ENCODE data around the gene MID1IP1. TPM values are rescaled to one million over a fixed set of nuclear protein-coding genes. Genes with fewer than 3 reads are reported as not detected.

The MID1IP1 gene
- total and polyA plus RNA-seq, 2 experiments from 2014 or later, result 93.2 to 93.3 TPM

DNA sequence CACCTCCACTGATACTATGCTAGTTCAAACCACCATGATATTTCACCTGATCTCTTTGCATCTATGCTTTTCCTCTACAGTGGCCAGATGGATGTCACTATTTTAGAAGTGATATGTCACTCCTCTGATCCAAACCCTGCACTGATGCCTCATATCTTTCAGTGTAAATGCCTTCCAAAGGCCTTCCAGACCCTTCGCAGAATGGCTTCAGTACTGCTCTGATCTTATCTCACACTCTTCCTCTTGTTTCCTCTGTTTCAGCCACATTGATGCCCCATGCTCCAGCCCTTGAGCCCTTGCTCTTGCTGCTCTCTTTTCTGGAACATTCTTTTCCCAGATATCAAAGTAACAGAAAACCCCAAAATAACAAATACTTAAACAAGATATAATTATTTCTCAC is 17.9 kb downstream of the MID1IP1 start:
- no peaks in the 10 kb centered on the region for H3K9me2 ChIP-seq (replicated peaks; ENCODE audit: insufficient read depth)
- 58% methylated on average over 1 of the region's 1 CpG for WGBS (ENCODE audit: low lambda C conversion rate, missing lambda C conversion rate)
- TF ChIP-seq EZH2phosphoT487 (IDR thresholded peaks at IDR 0.05; ENCODE audit: low read depth, severe bottlenecking, unreplicated experiment) (no peak), EZH2 (IDR thresholded peaks at IDR 0.05; ENCODE audit: borderline replicate concordance) (no peak)
- TF ChIP-seq, protein P1, sequence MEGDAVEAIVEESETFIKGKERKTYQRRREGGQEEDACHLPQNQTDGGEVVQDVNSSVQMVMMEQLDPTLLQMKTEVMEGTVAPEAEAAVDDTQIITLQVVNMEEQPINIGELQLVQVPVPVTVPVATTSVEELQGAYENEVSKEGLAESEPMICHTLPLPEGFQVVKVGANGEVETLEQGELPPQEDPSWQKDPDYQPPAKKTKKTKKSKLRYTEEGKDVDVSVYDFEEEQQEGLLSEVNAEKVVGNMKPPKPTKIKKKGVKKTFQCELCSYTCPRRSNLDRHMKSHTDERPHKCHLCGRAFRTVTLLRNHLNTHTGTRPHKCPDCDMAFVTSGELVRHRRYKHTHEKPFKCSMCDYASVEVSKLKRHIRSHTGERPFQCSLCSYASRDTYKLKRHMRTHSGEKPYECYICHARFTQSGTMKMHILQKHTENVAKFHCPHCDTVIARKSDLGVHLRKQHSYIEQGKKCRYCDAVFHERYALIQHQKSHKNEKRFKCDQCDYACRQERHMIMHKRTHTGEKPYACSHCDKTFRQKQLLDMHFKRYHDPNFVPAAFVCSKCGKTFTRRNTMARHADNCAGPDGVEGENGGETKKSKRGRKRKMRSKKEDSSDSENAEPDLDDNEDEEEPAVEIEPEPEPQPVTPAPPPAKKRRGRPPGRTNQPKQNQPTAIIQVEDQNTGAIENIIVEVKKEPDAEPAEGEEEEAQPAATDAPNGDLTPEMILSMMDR (IDR thresholded peaks at IDR 0.05; ENCODE audit: poor library complexity), result no peak

DNA sequence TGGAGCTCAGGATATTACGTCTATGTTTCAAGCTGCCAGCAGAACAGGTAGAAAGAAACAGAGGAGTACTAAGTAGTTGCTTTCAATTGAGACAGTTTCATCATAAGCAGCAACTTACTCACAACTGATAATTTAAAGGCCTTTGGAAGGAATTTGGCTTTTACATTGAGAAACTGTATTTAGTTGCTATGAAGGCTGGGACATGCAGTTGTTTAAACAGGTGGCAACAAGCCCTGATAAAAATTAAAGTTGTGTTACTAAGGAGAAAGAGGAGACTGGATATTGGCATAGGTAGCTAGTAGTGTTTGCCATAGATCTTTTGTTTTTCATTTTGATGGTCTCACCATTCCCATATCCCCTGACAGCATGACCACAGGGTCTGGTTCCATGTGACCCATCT is 18.4 kb downstream of the MID1IP1 start:
- TF ChIP-seq, protein P1 (IDR thresholded peaks at IDR 0.05; ENCODE audit: poor library complexity), result no peak
- TF ChIP-seq EZH2phosphoT487 (IDR thresholded peaks at IDR 0.05; ENCODE audit: low read depth, severe bottlenecking, unreplicated experiment), result no peak
- H3K9me3 ChIP-seq (ENCODE audit: low read depth), result no peaks in the 10 kb centered on the region
- DNase-seq (ENCODE audit: low spot score), result no peak
- no peaks in the 10 kb centered on the region for H3K36me3 ChIP-seq (replicated peaks; ENCODE audit: insufficient read depth, low read depth)
- H3K4me1 ChIP-seq (ENCODE audit: insufficient read depth), result peaks cover 16% of the 10 kb centered on the region
- H3K27ac ChIP-seq, result no peak overlapping the region
- H3K4me2 ChIP-seq, result no peak overlapping the region
- WGBS (ENCODE audit: low lambda C conversion rate, missing lambda C conversion rate), result 69% methylated on average over 1 of the region's 1 CpG
- no peak overlapping the region for H3K4me3 ChIP-seq
- no peaks in the 10 kb centered on the region for H3K9me2 ChIP-seq (replicated peaks; ENCODE audit: insufficient read depth)
- no peaks in the 10 kb centered on the region for H3K27me3 ChIP-seq
- H2AFZ ChIP-seq, result no peak overlapping the region
- H3K79me2 ChIP-seq, result no peaks in the 10 kb centered on the region
- H4K20me1 ChIP-seq (ENCODE audit: insufficient read depth, poor library complexity, severe bottlenecking), result no peaks in the 10 kb centered on the region

More for the DNA sequence above, 17.9 kb downstream of the MID1IP1 start:
- Histone ChIP-seq H3K27ac (no peak overlapping the region), H3K4me2 (no peak overlapping the region), H3K27me3 (no peaks in the 10 kb centered on the region), H4K20me1 (ENCODE audit: insufficient read depth, poor library complexity, severe bottlenecking) (no peaks in the 10 kb centered on the region), H2AFZ (no peak overlapping the region), H3K36me3 (replicated peaks; ENCODE audit: insufficient read depth, low read depth) (no peaks in the 10 kb centered on the region), H3K79me2 (no peaks in the 10 kb centered on the region), H3K9me3 (ENCODE audit: low read depth) (no peaks in the 10 kb centered on the region), H3K4me1 (ENCODE audit: insufficient read depth) (peaks cover 16% of the 10 kb centered on the region), H3K4me3 (no peak overlapping the region)
- no peak for DNase-seq (ENCODE audit: low spot score)

DNA sequence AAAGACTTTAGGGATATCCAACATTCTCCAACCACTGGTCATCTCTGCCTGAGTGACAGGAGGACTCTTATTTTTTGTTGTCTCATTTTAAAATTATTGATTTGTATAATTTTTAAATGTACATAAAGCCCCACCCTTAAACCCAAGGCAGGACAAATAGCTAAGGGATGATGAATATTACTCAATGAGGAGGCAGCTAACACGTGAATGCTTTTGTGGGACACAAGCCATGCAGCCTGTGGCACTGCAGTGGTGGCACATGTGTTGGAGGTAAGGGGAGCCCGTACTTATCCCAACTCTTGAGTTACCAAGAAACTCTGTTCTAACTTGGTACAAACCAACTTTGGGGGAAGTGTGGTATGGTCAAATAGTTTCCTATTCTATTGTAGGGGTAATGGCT is 19.5 kb downstream of the MID1IP1 start:
- Histone ChIP-seq H3K4me3 (no peak overlapping the region), H3K36me3 (replicated peaks; ENCODE audit: insufficient read depth, low read depth) (no peaks in the 10 kb centered on the region), H3K4me1 (ENCODE audit: insufficient read depth) (peaks cover 16% of the 10 kb centered on the region), H3K27ac (no peak overlapping the region), H2AFZ (no peak overlapping the region), H4K20me1 (ENCODE audit: insufficient read depth, poor library complexity, severe bottlenecking) (no peaks in the 10 kb centered on the region), H3K27me3 (no peaks in the 10 kb centered on the region), H3K4me2 (no peak overlapping the region), H3K9me3 (ENCODE audit: low read depth) (no peaks in the 10 kb centered on the region), H3K79me2 (no peaks in the 10 kb centered on the region), H3K9me2 (replicated peaks; ENCODE audit: insufficient read depth) (no peaks in the 10 kb centered on the region)
- TF ChIP-seq EZH2 (IDR thresholded peaks at IDR 0.05; ENCODE audit: borderline replicate concordance), result no peak
- DNase-seq (ENCODE audit: low spot score), result no peak
- 82% methylated on average over 2 of the region's 2 CpGs for WGBS (ENCODE audit: low lambda C conversion rate, missing lambda C conversion rate)

DNA sequence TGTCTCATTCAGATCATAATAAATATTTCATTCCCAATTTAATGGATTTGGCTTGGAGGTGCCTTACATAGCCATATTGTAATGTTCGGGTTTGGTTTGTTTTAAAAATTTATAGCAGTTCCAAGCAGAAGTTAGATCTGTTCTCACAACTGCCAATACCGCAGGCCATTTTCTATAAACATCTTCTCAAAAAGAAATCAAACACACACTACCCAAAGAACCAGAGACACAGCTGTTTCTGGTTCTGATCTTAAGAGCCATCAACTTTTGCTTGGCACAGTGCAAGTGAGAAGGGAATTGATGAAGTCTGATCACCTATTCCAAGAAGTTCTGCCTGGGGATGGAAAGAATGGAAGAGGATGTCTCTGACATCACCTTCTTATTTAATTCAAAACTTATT is 22.9 kb downstream of the MID1IP1 start:
- 59% methylated on average over 2 of the region's 2 CpGs for WGBS (ENCODE audit: low lambda C conversion rate, missing lambda C conversion rate)
- TF ChIP-seq EZH2phosphoT487 (IDR thresholded peaks at IDR 0.05; ENCODE audit: low read depth, severe bottlenecking, unreplicated experiment) (no peak), EZH2 (IDR thresholded peaks at IDR 0.05; ENCODE audit: borderline replicate concordance) (no peak)
- TF ChIP-seq, protein P1 (IDR thresholded peaks at IDR 0.05; ENCODE audit: poor library complexity), result no peak
- H3K4me2 ChIP-seq, result no peak overlapping the region

More for the DNA sequence above, 22.9 kb downstream of the MID1IP1 start:
- H4K20me1 ChIP-seq (ENCODE audit: insufficient read depth, poor library complexity, severe bottlenecking), result no peaks in the 10 kb centered on the region
- H3K9me3 ChIP-seq (ENCODE audit: low read depth), result no peaks in the 10 kb centered on the region
- no peaks in the 10 kb centered on the region for H3K27me3 ChIP-seq
- no peak for DNase-seq (ENCODE audit: low spot score)
- H2AFZ ChIP-seq, result no peak overlapping the region
- H3K36me3 ChIP-seq (replicated peaks; ENCODE audit: insufficient read depth, low read depth), result no peaks in the 10 kb centered on the region
- no peak overlapping the region for H3K4me3 ChIP-seq
- no peaks in the 10 kb centered on the region for H3K9me2 ChIP-seq (replicated peaks; ENCODE audit: insufficient read depth)
- H3K27ac ChIP-seq, result no peak overlapping the region
- H3K79me2 ChIP-seq, result no peaks in the 10 kb centered on the region
- H3K4me1 ChIP-seq (ENCODE audit: insufficient read depth), result no peaks in the 10 kb centered on the region
